ACC112 (cell line): Measurements from ENCODE around the gene PTTG1IP2.

ENCODE experiments used
- H2AFZ ChIP-seq: fragments of 200-600 bp; sonication (generic); one replicate; pipeline ENCODE4 v1.6.0; 2017; ENCODE audit warnings: antibody characterized with exemption, low read length; ENCODE audit not compliant: unreplicated experiment
- H3K27ac ChIP-seq: fragments of 200-600 bp; sonication (generic); 2 replicates; pipeline ENCODE4 v1.5.1; 2014; ENCODE audit warnings: low read depth, mild to moderate bottlenecking, antibody characterized with exemption, low read length, moderate library complexity
- H3K27me3 ChIP-seq: fragments of 200-600 bp; sonication (generic); 2 replicates; pipeline ENCODE4 v1.6.1; 2014; ENCODE audit warnings: mild to moderate bottlenecking, antibody characterized with exemption, low read length, moderate library complexity, mixed read lengths; ENCODE audit not compliant: insufficient read depth
- H3K36me3 ChIP-seq: fragments of 200-600 bp; sonication (generic); 2 replicates; pipeline ENCODE4 v1.6.1; 2016; ENCODE audit warnings: mild to moderate bottlenecking, antibody characterized with exemption, low read length, moderate library complexity, mixed read lengths; ENCODE audit not compliant: insufficient read depth
- H3K4me1 ChIP-seq: fragments of 200-600 bp; sonication (generic); one replicate; pipeline ENCODE4 v1.6.1; 2016; ENCODE audit warnings: low read length, mixed read lengths; ENCODE audit not compliant: insufficient read depth, unreplicated experiment, control insufficient read depth
- H3K4me3 ChIP-seq: fragments of 200-600 bp; sonication (generic); 2 replicates; pipeline ENCODE4 v1.5.1; 2014; ENCODE audit warnings: mild to moderate bottlenecking, low read depth, low read length
- H3K79me2 ChIP-seq: fragments of 200-600 bp; sonication (generic); one replicate; pipeline ENCODE4 v1.6.0; 2016; ENCODE audit warnings: low read length; ENCODE audit not compliant: control insufficient read depth, unreplicated experiment, insufficient read depth

The PTTG1IP2 gene

DNA sequence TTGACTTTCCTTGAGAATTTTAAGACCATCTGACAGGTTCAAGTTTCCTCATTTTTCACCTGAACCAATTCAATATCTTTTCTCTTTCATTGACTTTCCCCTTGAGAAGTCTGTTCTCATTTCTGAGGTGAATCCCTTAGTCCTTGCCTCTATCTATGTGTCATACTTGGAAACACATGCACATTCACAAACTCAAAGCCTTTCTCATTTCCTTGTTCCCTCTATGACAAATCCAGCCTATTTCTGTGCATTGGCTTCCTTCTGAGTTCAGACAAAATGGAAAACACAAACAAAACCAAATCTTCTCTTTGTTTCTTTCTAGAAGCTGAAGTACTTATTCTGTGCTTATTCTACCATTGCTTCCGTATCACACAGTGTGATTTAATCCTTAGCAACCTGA is 13.8 kb downstream of the PTTG1IP2 start:
- Histone ChIP-seq H3K4me3 (no peak overlapping the region), H3K79me2 (no peaks in the 10 kb centered on the region), H3K27ac (no peak overlapping the region), H2AFZ (no peak overlapping the region), H3K4me1 (no peaks in the 10 kb centered on the region), H3K27me3 (no peaks in the 10 kb centered on the region), H3K36me3 (no peaks in the 10 kb centered on the region)

DNA sequence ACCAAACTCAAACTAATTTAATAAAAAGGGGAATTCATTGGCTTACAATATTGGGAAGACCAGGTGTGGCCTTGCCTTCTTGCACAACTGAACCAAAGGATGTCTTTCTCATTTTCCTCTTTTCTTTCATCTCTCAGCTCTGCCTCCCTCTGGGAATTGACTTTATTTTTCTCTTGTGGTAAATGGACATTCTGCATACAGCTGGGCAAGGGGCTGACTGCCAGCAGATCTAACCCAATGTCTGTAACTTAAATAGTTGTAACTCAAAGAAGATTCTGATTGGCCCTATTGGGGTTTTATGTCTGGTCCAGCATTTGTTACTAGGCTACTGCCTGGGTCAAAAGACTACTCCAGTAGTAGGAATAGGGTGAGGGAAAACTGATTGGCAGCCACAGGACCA is 15.3 kb downstream of the PTTG1IP2 start:
- Histone ChIP-seq H3K4me3 (no peak overlapping the region), H3K27me3 (no peaks in the 10 kb centered on the region), H2AFZ (no peak overlapping the region), H3K4me1 (no peaks in the 10 kb centered on the region), H3K79me2 (no peaks in the 10 kb centered on the region), H3K27ac (no peak overlapping the region), H3K36me3 (no peaks in the 10 kb centered on the region)

DNA sequence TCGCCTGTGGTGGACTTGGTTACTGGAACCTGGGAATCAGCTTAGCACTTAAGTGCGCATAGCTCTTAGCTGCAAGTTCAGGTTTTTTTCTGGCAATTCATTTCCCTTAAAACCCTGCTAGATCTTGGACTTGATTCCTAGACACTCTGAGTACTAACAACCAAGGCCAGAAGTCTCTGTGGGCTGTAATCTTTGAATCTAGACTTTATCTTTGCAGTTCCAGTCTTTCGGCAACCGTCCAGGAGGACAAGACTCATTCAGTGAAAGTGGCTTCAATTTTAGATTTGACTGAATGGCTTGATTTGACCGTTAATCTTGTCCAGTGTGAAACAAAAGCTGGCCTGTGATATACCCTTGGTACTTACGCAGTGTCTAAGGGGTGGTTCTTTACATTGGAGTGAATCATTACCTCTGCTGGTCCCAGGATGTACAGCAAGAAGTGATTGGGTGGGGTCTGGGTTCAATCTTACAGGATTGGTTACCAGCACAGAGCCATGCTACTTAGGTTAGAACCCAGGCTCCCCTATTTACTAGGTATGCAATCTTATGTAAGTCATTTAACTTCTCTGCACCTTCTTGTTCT is 16.4 kb downstream of the PTTG1IP2 start:
- no peak overlapping the region for H3K27ac ChIP-seq
- no peaks in the 10 kb centered on the region for H3K4me1 ChIP-seq
- no peaks in the 10 kb centered on the region for H3K36me3 ChIP-seq

DNA sequence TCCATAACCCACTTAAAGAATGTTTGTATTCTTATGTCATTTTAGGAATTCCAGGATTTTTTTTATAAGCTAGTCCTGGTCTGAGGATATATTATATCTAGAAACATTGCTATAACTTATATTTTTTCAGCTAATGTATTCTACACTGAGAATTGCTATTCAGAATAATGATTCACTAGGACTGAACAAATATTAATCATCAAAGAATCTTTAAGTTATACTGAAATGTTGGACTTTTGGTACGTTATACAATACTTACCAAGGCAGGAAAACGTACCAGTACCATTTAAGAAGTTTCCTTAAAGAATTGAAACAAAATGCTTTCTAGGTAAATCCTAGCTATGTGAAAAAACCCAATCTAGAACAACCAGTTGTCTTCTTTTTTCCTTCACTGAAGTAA is 18.4 kb downstream of the PTTG1IP2 start:
- H3K36me3 ChIP-seq: no peaks in the 10 kb centered on the region
- H2AFZ ChIP-seq: no peak overlapping the region
- no peaks in the 10 kb centered on the region for H3K79me2 ChIP-seq
- no peak overlapping the region for H3K27ac ChIP-seq
- H3K27me3 ChIP-seq: no peaks in the 10 kb centered on the region
- H3K4me1 ChIP-seq: no peaks in the 10 kb centered on the region
- no peak overlapping the region for H3K4me3 ChIP-seq

More for the DNA sequence above, 16.4 kb downstream of the PTTG1IP2 start:
- H3K79me2 ChIP-seq: no peaks in the 10 kb centered on the region
- no peak overlapping the region for H2AFZ ChIP-seq
- H3K4me3 ChIP-seq: no peak overlapping the region
- no peaks in the 10 kb centered on the region for H3K27me3 ChIP-seq

DNA sequence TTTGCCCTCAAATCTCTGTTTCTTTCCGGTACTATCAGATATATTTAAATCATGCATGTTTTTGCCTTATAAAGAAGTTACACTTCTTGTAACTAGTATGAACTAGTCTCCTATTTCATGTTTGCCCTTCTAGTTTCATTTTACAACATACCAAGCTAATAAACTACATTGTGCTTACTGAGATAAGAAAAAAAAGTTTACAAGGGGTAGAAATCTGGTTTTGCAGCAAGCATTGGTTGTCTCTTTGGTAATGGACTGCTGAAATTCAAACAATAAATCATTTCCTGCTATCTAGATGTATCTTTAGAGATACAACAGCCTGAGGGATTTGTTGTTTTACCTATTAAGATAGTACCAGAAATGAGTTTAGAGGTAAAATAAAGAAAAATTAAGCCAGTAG is 18.8 kb downstream of the PTTG1IP2 start:
- Histone ChIP-seq H3K79me2 (no peaks in the 10 kb centered on the region), H2AFZ (no peak overlapping the region), H3K27ac (no peak overlapping the region), H3K4me1 (no peaks in the 10 kb centered on the region), H3K36me3 (no peaks in the 10 kb centered on the region), H3K27me3 (no peaks in the 10 kb centered on the region), H3K4me3 (no peak overlapping the region)

DNA sequence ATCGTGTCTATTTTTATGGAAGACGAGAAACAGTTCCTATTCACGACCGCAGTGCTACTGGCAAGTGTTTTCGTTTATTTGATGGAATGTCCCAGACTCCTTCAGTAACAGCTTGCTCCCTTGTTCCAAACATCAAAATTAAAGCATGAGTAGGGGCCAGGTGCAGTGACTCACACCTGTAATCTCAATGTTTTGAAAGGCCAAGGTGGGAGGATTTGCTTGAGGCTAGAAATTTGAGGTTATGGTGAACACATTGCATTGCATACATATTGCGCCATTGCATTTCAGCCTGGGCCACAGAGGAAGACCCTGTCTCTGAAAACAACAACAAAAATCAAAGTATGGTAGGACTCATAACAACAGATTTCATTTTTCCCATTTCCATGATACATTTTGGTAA is 22.8 kb downstream of the PTTG1IP2 start:
- no peak overlapping the region for H3K27ac ChIP-seq
- H3K36me3 ChIP-seq: no peaks in the 10 kb centered on the region
- no peaks in the 10 kb centered on the region for H3K27me3 ChIP-seq
- H3K4me3 ChIP-seq: no peak overlapping the region
- no peaks in the 10 kb centered on the region for H3K4me1 ChIP-seq
- H2AFZ ChIP-seq: no peak overlapping the region
- H3K79me2 ChIP-seq: no peaks in the 10 kb centered on the region

DNA sequence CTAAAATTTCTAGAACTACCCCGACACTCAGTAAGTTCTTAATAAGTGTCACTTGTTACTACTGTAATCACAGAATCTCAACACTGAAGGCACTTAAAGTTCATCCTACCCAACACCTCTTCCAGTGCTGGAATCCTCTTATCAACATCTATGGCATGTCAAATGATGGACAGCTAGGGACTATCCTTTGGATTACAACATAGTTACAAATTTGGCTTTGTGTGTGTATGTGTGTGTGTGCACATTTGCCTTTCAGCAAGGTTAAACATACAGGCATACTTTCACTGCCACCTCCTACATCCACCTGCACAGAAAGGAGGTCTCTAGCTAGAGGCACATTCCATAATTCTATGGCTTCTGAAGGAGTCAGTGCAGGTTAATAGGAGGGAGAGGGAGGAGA is 25.8 kb downstream of the PTTG1IP2 start:
- Histone ChIP-seq H3K27ac (no peak overlapping the region), H3K27me3 (no peaks in the 10 kb centered on the region), H3K79me2 (no peaks in the 10 kb centered on the region), H2AFZ (no peak overlapping the region), H3K36me3 (no peaks in the 10 kb centered on the region), H3K4me3 (no peak overlapping the region), H3K4me1 (no peaks in the 10 kb centered on the region)

DNA sequence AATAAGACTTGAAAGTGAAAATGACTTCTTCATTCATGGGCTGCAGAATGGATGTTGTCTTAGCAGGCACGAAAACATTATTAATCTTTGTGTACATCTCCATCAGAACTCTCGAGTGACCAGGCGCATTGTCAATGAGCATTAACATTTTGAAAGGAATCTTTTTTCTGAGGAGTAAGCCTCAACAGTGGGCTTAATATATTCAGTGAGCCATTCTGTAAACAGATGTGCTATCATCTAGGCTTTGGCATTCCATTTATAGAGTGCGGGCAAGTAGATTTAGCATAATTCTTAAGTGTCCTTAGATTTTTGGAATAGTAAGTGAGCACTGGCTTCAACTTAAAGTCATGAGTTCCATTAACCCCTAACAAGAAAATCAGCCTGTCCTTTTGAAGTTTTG is 33.1 kb downstream of the PTTG1IP2 start:
- no peaks in the 10 kb centered on the region for H3K79me2 ChIP-seq
- no peak overlapping the region for H3K27ac ChIP-seq
- H3K36me3 ChIP-seq: no peaks in the 10 kb centered on the region
- no peak overlapping the region for H3K4me3 ChIP-seq
- no peaks in the 10 kb centered on the region for H3K27me3 ChIP-seq
- no peak overlapping the region for H2AFZ ChIP-seq
- no peaks in the 10 kb centered on the region for H3K4me1 ChIP-seq

DNA sequence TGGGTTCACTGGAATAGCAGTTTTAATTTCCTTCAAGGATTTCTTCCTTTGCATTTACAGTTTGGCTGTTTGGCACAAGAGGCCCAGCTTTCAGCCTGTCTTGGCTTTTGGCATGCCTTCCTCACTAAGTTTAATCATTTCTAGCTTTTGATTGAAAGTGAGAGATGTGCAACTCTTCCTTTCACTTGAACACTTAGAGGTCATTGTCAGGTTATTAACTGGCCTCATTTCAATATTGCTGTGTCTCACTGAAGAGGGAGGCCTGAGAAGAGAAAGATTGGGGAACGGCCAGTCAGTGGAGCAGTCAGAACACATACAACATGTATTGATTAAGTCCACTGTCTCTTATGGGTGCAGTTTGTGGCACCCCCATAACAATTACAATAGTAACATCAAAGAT is 33.9 kb downstream of the PTTG1IP2 start:
- H3K27ac ChIP-seq: no peak overlapping the region
- no peaks in the 10 kb centered on the region for H3K4me1 ChIP-seq
- H3K36me3 ChIP-seq: no peaks in the 10 kb centered on the region
- no peaks in the 10 kb centered on the region for H3K27me3 ChIP-seq
- no peaks in the 10 kb centered on the region for H3K79me2 ChIP-seq
- no peak overlapping the region for H3K4me3 ChIP-seq
- H2AFZ ChIP-seq: no peak overlapping the region

DNA sequence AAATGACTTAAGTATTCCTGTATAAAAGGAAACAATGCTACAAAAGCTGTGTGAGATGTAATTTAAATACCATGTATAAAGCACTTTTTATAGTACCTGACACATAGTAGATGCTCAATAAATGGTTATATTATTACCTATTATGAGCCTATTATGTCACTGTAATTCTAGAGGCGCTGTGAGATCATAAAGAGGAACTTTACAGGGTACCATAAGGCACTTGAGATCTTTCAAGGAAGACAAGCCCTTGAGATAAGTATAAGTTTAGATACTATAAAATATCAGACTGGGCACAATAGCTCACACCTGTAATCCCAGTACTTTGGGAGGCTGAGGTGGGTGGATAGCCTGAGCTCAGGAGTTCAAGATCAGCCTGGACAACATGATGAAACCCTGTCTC is 38.3 kb downstream of the PTTG1IP2 start:
- H3K79me2 ChIP-seq: no peaks in the 10 kb centered on the region
- H3K27ac ChIP-seq: no peak overlapping the region
- no peaks in the 10 kb centered on the region for H3K4me1 ChIP-seq
- H3K4me3 ChIP-seq: no peak overlapping the region
- H3K36me3 ChIP-seq: no peaks in the 10 kb centered on the region
- no peaks in the 10 kb centered on the region for H3K27me3 ChIP-seq
- H2AFZ ChIP-seq: no peak overlapping the region

DNA sequence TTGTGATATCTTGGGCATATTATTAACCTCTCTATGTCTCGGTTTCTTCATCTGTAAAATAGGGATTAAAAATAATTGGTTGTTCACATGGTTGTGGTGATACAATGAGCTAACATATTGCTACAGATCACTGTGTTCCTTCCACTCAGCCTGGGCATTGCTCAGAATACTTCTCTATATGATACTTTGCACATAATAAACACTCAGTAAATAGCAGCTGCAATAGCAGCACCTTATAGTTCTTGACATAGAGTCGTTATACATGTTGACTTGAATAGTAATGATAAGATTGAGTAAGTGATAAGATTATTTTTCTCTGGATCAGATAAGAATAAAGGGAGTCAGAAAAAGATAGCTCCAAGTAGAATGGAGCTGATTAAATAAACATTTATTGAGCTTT is 42.3 kb downstream of the PTTG1IP2 start:
- Histone ChIP-seq H3K27me3 (no peaks in the 10 kb centered on the region), H3K36me3 (no peaks in the 10 kb centered on the region), H3K4me3 (no peak overlapping the region), H3K79me2 (no peaks in the 10 kb centered on the region), H2AFZ (no peak overlapping the region), H3K27ac (no peak overlapping the region), H3K4me1 (no peaks in the 10 kb centered on the region)
